HEK293 (cell line): Measurements from ENCODE around the gene MESD.

ENCODE experiments used
- CTCF ChIA-PET: fragments of 350-600 bp; formaldehyde crosslinking; extraction: SDS; loops from one replicate; lab custom pipeline; 2021; ENCODE audit warnings: antibody characterized with exemption; lab: Yijun Ruan, JAX
- POLR2A ChIA-PET: fragments of 300-600 bp; formaldehyde crosslinking; extraction: SDS; loops from one replicate; lab custom pipeline; 2020; ENCODE audit warnings: antibody characterized with exemption, inconsistent platforms; lab: Yijun Ruan, JAX
- H3K27ac ChIP-seq: fragments of 200-500 bp; sonication (Bioruptor generic); 2 replicates; pipeline ENCODE4 v1.5.1; 2014; ENCODE audit warnings: low read depth, low read length, control low read depth, inconsistent platforms; ENCODE audit errors: extremely low read depth
- H3K36me3 ChIP-seq, 2 experiments: fragments of 200-500 bp in 1 of 2; sonication (Bioruptor generic) in 1 of 2; 1 replicate in 1 of 2; 2 replicates in 1 of 2; pipeline ENCODE4 v1.5.1; 2014 to 2017; ENCODE audit warnings: inconsistent platforms in 2 of 2, low read length in 2 of 2; ENCODE audit not compliant: control insufficient read depth in 2 of 2, insufficient read depth in 1 of 2
- H3K4me1 ChIP-seq: fragments of 200-500 bp; sonication (Bioruptor generic); 2 replicates; pipeline ENCODE4 v1.5.1; 2014; ENCODE audit warnings: mild to moderate bottlenecking, low read length, inconsistent platforms; ENCODE audit not compliant: control insufficient read depth, insufficient read depth
- H3K4me3 ChIP-seq: 2 replicates; pipeline ENCODE4 v1.5.1; 2011; ENCODE audit warnings: low read depth, mild to moderate bottlenecking, control low read depth, low read length, moderate library complexity
- H3K9me3 ChIP-seq: fragments of 200-500 bp; sonication (Bioruptor generic); 2 replicates; pipeline ENCODE4 v1.5.1; 2014; ENCODE audit warnings: low read depth, low read length, inconsistent platforms; ENCODE audit not compliant: control insufficient read depth, insufficient read depth
- PATZ1 ChIP-seq: fragments of 450-650 bp; formaldehyde crosslinking; IDR thresholded peaks from 2 replicates; pipeline ENCODE4 v1.5.1; 2016; ENCODE audit warnings: missing biosample characterization, missing genetic modification characterization
- PRDM2 ChIP-seq: fragments of 450-650 bp; formaldehyde crosslinking; IDR thresholded peaks from 2 replicates; pipeline ENCODE4 v1.5.1; 2016; ENCODE audit warnings: missing biosample characterization, missing genetic modification characterization, borderline replicate concordance
- TSHZ1 ChIP-seq: fragments of 450-650 bp; formaldehyde crosslinking; IDR thresholded peaks from 2 replicates; pipeline ENCODE4 v1.5.1; 2016; ENCODE audit warnings: missing biosample characterization, missing genetic modification characterization, borderline replicate concordance
- ZBTB44 ChIP-seq: fragments of 450-650 bp; IDR thresholded peaks from 2 replicates; pipeline ENCODE4 v1.5.1; 2018; ENCODE audit warnings: missing biosample characterization, mild to moderate bottlenecking, missing genetic modification characterization
- ZBTB7A ChIP-seq: fragments of 450-650 bp; formaldehyde crosslinking; IDR thresholded peaks from 2 replicates; pipeline ENCODE4 v1.5.1; 2016; ENCODE audit warnings: low read depth, missing biosample characterization, missing genetic modification characterization
- ZNF248 ChIP-seq: fragments of 450-650 bp; formaldehyde crosslinking; IDR thresholded peaks from 2 replicates; pipeline ENCODE4 v1.5.1; 2017; ENCODE audit warnings: missing biosample characterization, missing genetic modification characterization
- ZNF274 ChIP-seq, 2 experiments: fragments of 200-500 bp in 1 of 2; fragments of 450-650 bp in 1 of 2; sonication (Bioruptor generic) in 1 of 2; formaldehyde crosslinking in 1 of 2; IDR thresholded peaks; 2 replicates each; pipeline versions ENCODE4 v1.5.1 to v1.6.1; 2014 to 2016; ENCODE audit warnings: borderline replicate concordance in 1 of 2, inconsistent platforms in 1 of 2, low read length in 1 of 2, missing biosample characterization in 1 of 2, missing genetic modification characterization in 1 of 2
- ZNF473 ChIP-seq: fragments of 450-650 bp; formaldehyde crosslinking; IDR thresholded peaks from 2 replicates; pipeline ENCODE4 v1.5.1; 2017; ENCODE audit warnings: missing biosample characterization, missing genetic modification characterization
- ZNF777 ChIP-seq: fragments of 450-650 bp; formaldehyde crosslinking; IDR thresholded peaks from 2 replicates; pipeline ENCODE4 v1.5.1; 2017; ENCODE audit warnings: missing biosample characterization, missing genetic modification characterization, borderline replicate concordance
- ZSCAN30 ChIP-seq: fragments of 450-650 bp; IDR thresholded peaks from 2 replicates; pipeline ENCODE4 v1.5.1; 2018; ENCODE audit warnings: missing biosample characterization, mild to moderate bottlenecking, missing genetic modification characterization, moderate library complexity

MESD gene

GRCh38 chr15:81023483-81024264 lies 34.1 kb upstream of the MESD start:
- no peak for TF ChIP-seq ZNF777 (tag by site-specific recombination)
- no peak for TF ChIP-seq PATZ1 (tag by site-specific recombination)
- TF ChIP-seq ZSCAN30: no peak
- no peak for TF ChIP-seq TSHZ1 (tag by site-specific recombination)
- no peak for TF ChIP-seq PRDM2 (tag by site-specific recombination)
- TF ChIP-seq ZNF473 (tag by site-specific recombination): no peak
- no peak for TF ChIP-seq ZBTB44 (tag by site-specific recombination)
- no peak for TF ChIP-seq ZBTB7A (tag by site-specific recombination)
- TF ChIP-seq ZNF274 (IDR thresholded peaks at IDR 0.05; ENCODE audit: low read length): no peak
- no peak for TF ChIP-seq ZNF274 (tag by site-specific recombination; IDR thresholded peaks at IDR 0.05; ENCODE audit: borderline replicate concordance)
- TF ChIP-seq ZNF248: no peak
- TF ChIP-seq, all 188 proteins: peak for 0
- H3K36me3 ChIP-seq: no peaks in the 10 kb centered on the region
- no peak overlapping the region for H3K27ac ChIP-seq
- H3K4me3 ChIP-seq: no peak overlapping the region
- ChIA-PET POLR2A (no interaction called here), CTCF (interaction anchor here (0.7 to 1.1 kb wide), 3 partner anchors 26 to 242 kb away, joined by 3 to 6 read pairs (median 3); no protein-coding TSS in a partner anchor)
- H3K9me3 ChIP-seq: no peaks in the 10 kb centered on the region; the same call in 1 of the 2 replicates
- H3K4me1 ChIP-seq: no peaks in the 10 kb centered on the region
